ENCODE results near the gene RTN4IP1.

The RTN4IP1 gene

DNA sequence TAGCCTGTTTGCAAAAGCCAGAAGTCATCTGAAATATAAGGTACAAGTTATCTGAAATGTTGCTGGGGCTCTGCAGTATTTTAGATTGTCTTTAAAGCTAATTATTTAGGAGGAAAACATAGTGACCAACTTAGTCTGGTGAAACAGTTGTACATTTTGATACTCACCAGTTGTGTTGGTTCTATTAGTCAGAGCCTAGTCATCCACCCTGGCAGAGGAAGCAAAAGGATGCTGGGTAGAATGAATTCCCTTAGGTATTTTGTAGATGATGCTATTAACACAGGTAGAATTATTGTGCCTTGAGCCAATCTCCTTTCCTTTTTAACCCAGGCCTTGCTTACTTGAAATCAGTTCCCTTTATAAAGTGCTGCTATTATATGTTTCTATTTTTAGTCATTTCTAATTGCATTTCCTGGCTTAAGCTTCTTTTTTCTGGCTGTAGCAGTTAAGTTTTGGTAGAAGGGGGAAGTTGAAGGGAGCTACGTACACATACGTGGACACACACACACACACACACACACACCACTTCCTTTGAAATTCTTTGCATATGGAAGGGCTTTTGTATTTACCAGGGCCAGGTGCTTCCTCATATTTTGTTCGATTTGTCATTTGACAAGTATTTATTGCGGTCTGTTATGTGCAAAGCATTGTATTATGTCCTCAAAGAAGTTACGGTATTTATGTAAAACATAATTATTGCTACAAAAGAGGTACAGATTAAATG lies 82.4 kb downstream of the RTN4IP1 start:
- Histone ChIP-seq H3K4me3 (ENCODE audit: low read length, poor library complexity, severe bottlenecking) (no peak overlapping the region), H4K20me1 (ENCODE audit: insufficient read depth, low read length, poor library complexity, severe bottlenecking) (no peaks in the 10 kb centered on the region), H3K79me2 (ENCODE audit: insufficient read depth, low read length) (no peaks in the 10 kb centered on the region), H3K4me1 (ENCODE audit: insufficient read depth, low read length, poor library complexity, severe bottlenecking) (peaks cover 21% of the 10 kb centered on the region), H3K27me3 (ENCODE audit: insufficient read depth, low read length, poor library complexity, severe bottlenecking) (no peaks in the 10 kb centered on the region), H3K9me2 (replicated peaks; ENCODE audit: low read depth, low read length) (no peaks in the 10 kb centered on the region), H3K36me3 (ENCODE audit: insufficient read depth, low read length) (peaks cover 14% of the 10 kb centered on the region; the same call in 1 of the 2 replicates), H3K9ac (ENCODE audit: low read depth, low read length, poor library complexity, severe bottlenecking) (no peak overlapping the region), H2AFZ (ENCODE audit: low read length) (no peak overlapping the region), H3K4me2 (ENCODE audit: low read depth, low read length, poor library complexity, severe bottlenecking) (peak overlapping the region; percentile 33), H3K9me3 (ENCODE audit: insufficient read depth, low read depth, low read length) (no peaks in the 10 kb centered on the region), H3F3A (ENCODE audit: low read depth) (no peaks in the 10 kb centered on the region)
- TF ChIP-seq, protein P1, sequence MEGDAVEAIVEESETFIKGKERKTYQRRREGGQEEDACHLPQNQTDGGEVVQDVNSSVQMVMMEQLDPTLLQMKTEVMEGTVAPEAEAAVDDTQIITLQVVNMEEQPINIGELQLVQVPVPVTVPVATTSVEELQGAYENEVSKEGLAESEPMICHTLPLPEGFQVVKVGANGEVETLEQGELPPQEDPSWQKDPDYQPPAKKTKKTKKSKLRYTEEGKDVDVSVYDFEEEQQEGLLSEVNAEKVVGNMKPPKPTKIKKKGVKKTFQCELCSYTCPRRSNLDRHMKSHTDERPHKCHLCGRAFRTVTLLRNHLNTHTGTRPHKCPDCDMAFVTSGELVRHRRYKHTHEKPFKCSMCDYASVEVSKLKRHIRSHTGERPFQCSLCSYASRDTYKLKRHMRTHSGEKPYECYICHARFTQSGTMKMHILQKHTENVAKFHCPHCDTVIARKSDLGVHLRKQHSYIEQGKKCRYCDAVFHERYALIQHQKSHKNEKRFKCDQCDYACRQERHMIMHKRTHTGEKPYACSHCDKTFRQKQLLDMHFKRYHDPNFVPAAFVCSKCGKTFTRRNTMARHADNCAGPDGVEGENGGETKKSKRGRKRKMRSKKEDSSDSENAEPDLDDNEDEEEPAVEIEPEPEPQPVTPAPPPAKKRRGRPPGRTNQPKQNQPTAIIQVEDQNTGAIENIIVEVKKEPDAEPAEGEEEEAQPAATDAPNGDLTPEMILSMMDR (conservative IDR thresholded peaks at IDR 0.05; ENCODE audit: low read length): no peak
- no peak for TF ChIP-seq EZH2phosphoT487 (IDR thresholded peaks at IDR 0.05; ENCODE audit: borderline replicate concordance)

DNA sequence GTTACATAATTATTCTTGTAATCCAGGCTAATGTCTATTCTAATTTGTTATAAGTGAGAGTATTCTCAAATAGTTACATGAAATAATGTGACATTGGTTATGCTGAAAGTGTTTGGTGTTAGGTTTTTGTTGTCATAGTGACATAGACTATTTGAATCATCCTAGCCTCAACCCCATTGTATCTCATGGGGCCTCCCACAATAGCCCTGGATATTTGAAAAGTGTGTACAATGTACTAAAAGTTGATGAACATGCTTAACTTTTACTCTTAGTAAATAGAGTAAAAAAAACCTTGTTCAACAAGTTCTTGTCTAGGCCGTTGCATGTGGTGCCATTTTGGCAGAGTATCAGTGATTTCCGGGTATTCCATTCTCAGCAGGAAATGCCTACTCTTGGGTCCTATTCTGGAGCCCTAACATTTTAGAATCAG lies 83.0 kb downstream of the RTN4IP1 start:
- Histone ChIP-seq H3K4me2 (ENCODE audit: low read depth, low read length, poor library complexity, severe bottlenecking) (peak overlapping the region; percentile 33), H3K36me3 (ENCODE audit: insufficient read depth, low read length) (peaks cover 17% of the 10 kb centered on the region; the same call in 1 of the 2 replicates), H2AFZ (ENCODE audit: low read length) (no peak overlapping the region)

DNA sequence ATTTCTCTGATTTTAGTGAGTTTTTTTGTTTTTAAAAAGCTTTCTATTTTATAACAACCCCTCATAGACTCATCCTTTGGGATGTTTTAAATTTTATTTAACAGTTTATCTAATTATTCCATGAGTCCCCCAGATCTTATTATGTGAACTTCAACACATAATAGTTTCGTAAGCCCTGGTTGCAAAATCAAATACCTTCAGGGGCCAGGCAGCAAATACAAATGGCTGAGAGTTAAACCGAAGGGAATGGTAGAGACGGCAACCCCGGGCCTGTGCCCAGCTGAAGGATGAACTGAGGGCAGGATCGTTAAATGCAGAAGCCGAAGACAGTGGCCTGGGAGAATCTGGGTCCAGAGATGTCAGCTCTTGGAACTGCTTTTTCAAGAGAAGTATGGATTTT lies 88.4 kb downstream of the RTN4IP1 start:
- no peaks in the 10 kb centered on the region for H3K9me2 ChIP-seq (replicated peaks; ENCODE audit: low read depth, low read length)
- no peak overlapping the region for H3K9ac ChIP-seq (ENCODE audit: low read depth, low read length, poor library complexity, severe bottlenecking)
- no peaks in the 10 kb centered on the region for H3K27me3 ChIP-seq (ENCODE audit: insufficient read depth, low read length, poor library complexity, severe bottlenecking)
- H4K20me1 ChIP-seq (ENCODE audit: insufficient read depth, low read length, poor library complexity, severe bottlenecking): no peaks in the 10 kb centered on the region
- H3K4me2 ChIP-seq (ENCODE audit: low read depth, low read length, poor library complexity, severe bottlenecking): no peak overlapping the region
- H3K79me2 ChIP-seq (ENCODE audit: insufficient read depth, low read length): no peaks in the 10 kb centered on the region
- H3K4me1 ChIP-seq (ENCODE audit: insufficient read depth, low read length, poor library complexity, severe bottlenecking): peaks cover 16% of the 10 kb centered on the region
- TF ChIP-seq EZH2phosphoT487 (IDR thresholded peaks at IDR 0.05; ENCODE audit: borderline replicate concordance): no peak
- TF ChIP-seq, protein P1 (conservative IDR thresholded peaks at IDR 0.05; ENCODE audit: low read length): no peak
- no peak overlapping the region for H2AFZ ChIP-seq (ENCODE audit: low read length)
- H3K4me3 ChIP-seq (ENCODE audit: low read length, poor library complexity, severe bottlenecking): no peak overlapping the region
- no peaks in the 10 kb centered on the region for H3F3A ChIP-seq (ENCODE audit: low read depth)
- H3K36me3 ChIP-seq (ENCODE audit: insufficient read depth, low read length): peaks cover 30% of the 10 kb centered on the region; the same call in 1 of the 2 replicates
- H3K9me3 ChIP-seq (ENCODE audit: insufficient read depth, low read depth, low read length): no peaks in the 10 kb centered on the region

More for the DNA sequence above, 83.0 kb downstream of the RTN4IP1 start:
- no peaks in the 10 kb centered on the region for H3K9me2 ChIP-seq (replicated peaks; ENCODE audit: low read depth, low read length)
- H4K20me1 ChIP-seq (ENCODE audit: insufficient read depth, low read length, poor library complexity, severe bottlenecking): no peaks in the 10 kb centered on the region
- no peak overlapping the region for H3K9ac ChIP-seq (ENCODE audit: low read depth, low read length, poor library complexity, severe bottlenecking)
- H3K27me3 ChIP-seq (ENCODE audit: insufficient read depth, low read length, poor library complexity, severe bottlenecking): no peaks in the 10 kb centered on the region
- H3K4me1 ChIP-seq (ENCODE audit: insufficient read depth, low read length, poor library complexity, severe bottlenecking): peaks cover 21% of the 10 kb centered on the region
- no peaks in the 10 kb centered on the region for H3K79me2 ChIP-seq (ENCODE audit: insufficient read depth, low read length)
- no peaks in the 10 kb centered on the region for H3F3A ChIP-seq (ENCODE audit: low read depth)
- TF ChIP-seq, protein P1 (conservative IDR thresholded peaks at IDR 0.05; ENCODE audit: low read length): no peak
- no peak for TF ChIP-seq EZH2phosphoT487 (IDR thresholded peaks at IDR 0.05; ENCODE audit: borderline replicate concordance)
- no peaks in the 10 kb centered on the region for H3K9me3 ChIP-seq (ENCODE audit: insufficient read depth, low read depth, low read length)
- no peak overlapping the region for H3K4me3 ChIP-seq (ENCODE audit: low read length, poor library complexity, severe bottlenecking)
